Left forelimb (tissue), 1 donor: ENCODE measurements around the gene PTGIS.
A peak's percentile ranks its signal among the peaks of the same experiment; 100 is the strongest.
"Not testable (repeated sequence)": the region's sequence is repeated elsewhere in the genome, so short reads cannot be mapped to it uniquely, and the experiment has no call there.

Experiments used
- DNase-seq: peaks from one replicate; pipeline ENCODE4 v3.0.0-alpha.2; 2018; ENCODE audit warnings: low spot score

Gene PTGIS

GRCh38 chr20:49579874-49580812 is 12.2 kb upstream of the PTGIS start:
- DNase-seq: no peak

GRCh38 chr20:49579195-49579594 is 11.3 kb upstream of the PTGIS start:
- DNase-seq: peak; percentile 33

- DNase-seq: no peak
Measured at GRCh38 chr20:49578436-49578835, 10.5 kb upstream of the PTGIS start.

- peak; percentile 75 for DNase-seq
Measured at GRCh38 chr20:49575551-49576060, 7.7 kb upstream of the PTGIS start.

GRCh38 chr20:49573900-49574416 is 6.0 kb upstream of the PTGIS start:
- DNase-seq: peak; percentile 34

- peak; percentile 51 for DNase-seq
Measured at GRCh38 chr20:49572857-49573256, 4.9 kb upstream of the PTGIS start.

GRCh38 chr20:49571553-49571835 is 3.6 kb upstream of the PTGIS start:
- no peak for DNase-seq

- peak; percentile 34 for DNase-seq
Measured at GRCh38 chr20:49570828-49571552, 3.1 kb upstream of the PTGIS start.

- DNase-seq: no peak
Measured at GRCh38 chr20:49570161-49570827, 2.4 kb upstream of the PTGIS start.

GRCh38 chr20:49569411-49570115 is 1.6 kb upstream of the PTGIS start:
- DNase-seq: peak; percentile 62

GRCh38 chr20:49568278-49569151 is 578 bp upstream of the PTGIS start:
- peak; percentile 70 for DNase-seq

GRCh38 chr20:49566401-49567364 is 1.3 kb downstream of the PTGIS start:
- peak; percentile 38 for DNase-seq

- not testable (repeated sequence) for DNase-seq
Measured at GRCh38 chr20:49564991-49565390, 2.9 kb downstream of the PTGIS start.

GRCh38 chr20:49563015-49563980 is 4.6 kb downstream of the PTGIS start:
- peak; percentile 30 for DNase-seq

GRCh38 chr20:49562311-49563014 is 5.5 kb downstream of the PTGIS start:
- DNase-seq: peak; percentile 81

- peak; percentile 14 for DNase-seq
Measured at GRCh38 chr20:49561806-49562205, 6.1 kb downstream of the PTGIS start.

- DNase-seq: peak; percentile 44
Measured at GRCh38 chr20:49561256-49561655, 6.7 kb downstream of the PTGIS start.

- peak; percentile 46 for DNase-seq
Measured at GRCh38 chr20:49560646-49561045, 7.3 kb downstream of the PTGIS start.
